Bronchial epithelial cell (primary cell): ENCODE measurements around the gene LRSAM1. TPM values are rescaled to one million over a fixed set of nuclear protein-coding genes. Genes with fewer than 3 reads are reported as not detected.

Source experiments
- DNase-seq: peaks from one replicate; pipeline ENCODE4 v3.0.0-alpha.2; 2010; ENCODE audit warnings: low read depth
- FAIRE-seq: peaks from 2 replicates; lab custom pipeline; 2011; peaks lifted over from hg19 to GRCh38; lab: Jason Lieb, UNC
- H3K27me3 ChIP-seq: 2 replicates; pipeline ENCODE4 v1.5.1; 2011; ENCODE audit warnings: low read length; ENCODE audit not compliant: control insufficient read depth, insufficient read depth
- H3K36me3 ChIP-seq: 2 replicates; pipeline ENCODE4 v1.5.1; 2011; ENCODE audit warnings: low read length; ENCODE audit not compliant: control insufficient read depth, insufficient read depth
- H3K4me3 ChIP-seq: 2 replicates; pipeline ENCODE4 v1.5.1; 2011; ENCODE audit warnings: mild to moderate bottlenecking, low read depth, low read length, control low read depth
- total RNA-seq: library from RNA; depleted of rRNA; stranded (reverse); fragments of >200 nt; gene quantifications from 2 replicates; pipeline ENCODE4 v1.2.1, GENCODE V29; 2014
- TF ChIP-seq, protein P1 (sequence below): IDR thresholded peaks from 2 replicates; pipeline ENCODE4 v1.5.1; 2011; ENCODE audit warnings: mild to moderate bottlenecking, moderate library complexity, low read length, control low read depth, inconsistent platforms; ENCODE audit not compliant: insufficient read depth, severe bottlenecking

LRSAM1 gene
- total RNA-seq, 1 donor from 2014 or later, result 5.3 TPM

DNA sequence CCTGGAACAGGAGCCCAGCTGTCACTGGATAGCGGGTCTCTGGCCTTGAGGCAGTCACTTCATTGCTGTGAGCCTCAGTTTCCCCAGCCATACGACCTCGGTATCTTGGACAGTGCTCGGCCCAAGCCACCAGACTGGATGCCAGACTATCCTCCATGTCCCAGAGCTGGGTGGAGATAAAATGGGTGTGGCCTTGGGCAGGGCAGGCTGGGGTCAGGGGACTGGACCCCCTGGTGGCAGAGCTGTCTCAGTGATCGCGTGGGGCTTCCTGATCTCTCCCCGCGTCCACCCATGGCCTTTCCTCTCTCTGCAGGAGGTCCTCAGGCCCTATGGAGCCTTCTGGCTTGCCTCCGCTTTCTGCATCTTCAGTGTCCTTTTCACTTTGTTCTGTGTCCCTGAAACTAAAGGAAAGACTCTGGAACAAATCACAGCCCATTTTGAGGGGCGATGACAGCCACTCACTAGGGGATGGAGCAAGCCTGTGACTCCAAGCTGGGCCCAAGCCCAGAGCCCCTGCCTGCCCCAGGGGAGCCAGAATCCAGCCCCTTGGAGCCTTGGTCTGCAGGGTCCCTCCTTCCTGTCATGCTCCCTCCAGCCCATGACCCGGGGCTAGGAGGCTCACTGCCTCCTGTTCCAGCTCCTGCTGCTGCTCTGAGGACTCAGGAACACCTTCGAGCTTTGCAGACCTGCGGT is 44.4 kb upstream of the LRSAM1 start:
- Histone ChIP-seq H3K36me3 (peaks cover 14% of the 10 kb centered on the region), H3K27me3 (no peaks in the 10 kb centered on the region), H3K4me3 (no peak overlapping the region)
- no peak for FAIRE-seq
- no peak for DNase-seq
- TF ChIP-seq, protein P1, sequence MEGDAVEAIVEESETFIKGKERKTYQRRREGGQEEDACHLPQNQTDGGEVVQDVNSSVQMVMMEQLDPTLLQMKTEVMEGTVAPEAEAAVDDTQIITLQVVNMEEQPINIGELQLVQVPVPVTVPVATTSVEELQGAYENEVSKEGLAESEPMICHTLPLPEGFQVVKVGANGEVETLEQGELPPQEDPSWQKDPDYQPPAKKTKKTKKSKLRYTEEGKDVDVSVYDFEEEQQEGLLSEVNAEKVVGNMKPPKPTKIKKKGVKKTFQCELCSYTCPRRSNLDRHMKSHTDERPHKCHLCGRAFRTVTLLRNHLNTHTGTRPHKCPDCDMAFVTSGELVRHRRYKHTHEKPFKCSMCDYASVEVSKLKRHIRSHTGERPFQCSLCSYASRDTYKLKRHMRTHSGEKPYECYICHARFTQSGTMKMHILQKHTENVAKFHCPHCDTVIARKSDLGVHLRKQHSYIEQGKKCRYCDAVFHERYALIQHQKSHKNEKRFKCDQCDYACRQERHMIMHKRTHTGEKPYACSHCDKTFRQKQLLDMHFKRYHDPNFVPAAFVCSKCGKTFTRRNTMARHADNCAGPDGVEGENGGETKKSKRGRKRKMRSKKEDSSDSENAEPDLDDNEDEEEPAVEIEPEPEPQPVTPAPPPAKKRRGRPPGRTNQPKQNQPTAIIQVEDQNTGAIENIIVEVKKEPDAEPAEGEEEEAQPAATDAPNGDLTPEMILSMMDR, result no peak

DNA sequence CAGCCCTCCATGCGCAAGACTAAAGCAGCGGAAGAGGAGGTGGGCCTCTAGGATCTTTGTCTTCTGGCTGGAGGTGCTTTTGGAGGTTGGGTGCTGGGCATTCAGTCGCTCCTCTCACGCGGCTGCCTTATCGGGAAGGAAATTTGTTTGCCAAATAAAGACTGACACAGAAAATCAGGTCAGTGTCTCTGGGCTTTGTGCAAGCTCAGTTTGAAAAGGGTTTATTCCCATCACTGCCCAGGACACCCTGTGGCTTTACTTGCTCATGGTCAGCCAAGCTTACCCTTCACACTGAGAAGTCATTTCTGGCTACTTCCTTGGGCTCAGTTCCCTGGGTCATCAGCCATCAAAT is 43.8 kb upstream of the LRSAM1 start:
- H3K4me3 ChIP-seq, result no peak overlapping the region
- H3K27me3 ChIP-seq, result no peaks in the 10 kb centered on the region
- peaks cover 14% of the 10 kb centered on the region for H3K36me3 ChIP-seq
- FAIRE-seq (no peak), DNase-seq (no peak)
- TF ChIP-seq, protein P1, result no peak

DNA sequence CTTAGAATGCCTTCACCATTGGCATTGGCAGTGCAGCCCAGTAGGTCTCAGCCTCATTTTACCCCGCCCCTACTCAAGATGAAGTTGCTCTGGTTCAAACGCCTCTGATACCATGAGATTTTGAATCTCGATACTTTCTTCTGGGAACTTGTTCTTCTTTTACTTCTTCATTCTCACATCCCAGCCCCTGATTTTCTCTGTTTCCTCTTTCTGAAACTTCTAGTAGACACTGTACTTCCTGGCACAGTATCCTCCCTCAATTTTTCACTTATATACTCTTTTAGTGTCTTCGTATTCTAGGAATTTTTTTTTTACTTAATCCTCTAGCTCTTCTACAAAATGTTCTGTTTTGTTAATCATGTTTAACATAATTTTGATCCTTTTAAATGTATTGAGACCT is 40.2 kb upstream of the LRSAM1 start:
- TF ChIP-seq, protein P1, result no peak
- H3K27me3 ChIP-seq, result no peaks in the 10 kb centered on the region
- peaks cover 4% of the 10 kb centered on the region for H3K36me3 ChIP-seq
- FAIRE-seq (no peak), DNase-seq (no peak)
- H3K4me3 ChIP-seq, result no peak overlapping the region

DNA sequence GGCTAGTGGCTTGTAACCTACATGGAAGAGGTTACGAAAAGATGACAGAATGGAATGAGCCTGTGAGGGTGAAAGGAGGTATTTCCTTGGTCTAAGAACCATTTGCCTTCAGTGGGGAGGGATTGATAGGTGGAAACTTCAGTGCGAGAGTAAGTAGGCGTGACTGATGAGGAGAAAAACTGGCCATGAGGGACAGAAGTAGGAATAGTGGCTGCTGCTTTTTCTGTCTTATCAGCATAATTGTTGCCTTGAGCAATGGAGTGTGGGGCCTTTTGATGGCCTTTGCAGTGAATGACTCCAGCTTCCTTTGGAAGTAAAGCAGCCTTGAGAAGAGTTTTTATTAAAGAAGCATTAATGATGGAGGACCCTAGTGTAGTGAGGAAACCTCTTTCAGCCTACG is 36.2 kb upstream of the LRSAM1 start:
- Histone ChIP-seq H3K36me3 (no peaks in the 10 kb centered on the region), H3K4me3 (no peak overlapping the region), H3K27me3 (no peaks in the 10 kb centered on the region)
- no peak for FAIRE-seq
- DNase-seq, result no peak
- TF ChIP-seq, protein P1, result no peak

DNA sequence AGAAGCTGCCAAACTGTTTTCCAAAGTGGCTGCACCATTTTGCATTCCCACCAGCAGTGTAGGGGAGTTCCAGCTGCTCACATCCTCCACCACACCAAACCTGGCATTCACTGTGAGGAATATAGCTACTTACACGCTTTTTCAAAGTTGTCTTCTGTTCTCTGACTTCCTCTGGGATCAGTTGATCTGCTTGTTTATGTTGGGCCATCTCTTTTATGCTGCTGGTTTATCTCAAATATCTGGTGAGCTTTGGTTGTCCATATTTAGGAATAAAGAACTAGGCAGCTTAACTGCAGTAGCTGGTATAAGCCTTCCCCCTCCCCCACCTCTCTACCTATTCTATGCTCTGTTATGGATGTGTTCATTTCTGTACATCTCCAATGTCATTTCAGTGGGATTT is 35.7 kb upstream of the LRSAM1 start:
- no peak for FAIRE-seq
- Histone ChIP-seq H3K36me3 (no peaks in the 10 kb centered on the region), H3K27me3 (no peaks in the 10 kb centered on the region), H3K4me3 (no peak overlapping the region)
- TF ChIP-seq, protein P1, result no peak
- no peak for DNase-seq
